ENCODE data around the gene GAS2L2.

Gene GAS2L2

DNA sequence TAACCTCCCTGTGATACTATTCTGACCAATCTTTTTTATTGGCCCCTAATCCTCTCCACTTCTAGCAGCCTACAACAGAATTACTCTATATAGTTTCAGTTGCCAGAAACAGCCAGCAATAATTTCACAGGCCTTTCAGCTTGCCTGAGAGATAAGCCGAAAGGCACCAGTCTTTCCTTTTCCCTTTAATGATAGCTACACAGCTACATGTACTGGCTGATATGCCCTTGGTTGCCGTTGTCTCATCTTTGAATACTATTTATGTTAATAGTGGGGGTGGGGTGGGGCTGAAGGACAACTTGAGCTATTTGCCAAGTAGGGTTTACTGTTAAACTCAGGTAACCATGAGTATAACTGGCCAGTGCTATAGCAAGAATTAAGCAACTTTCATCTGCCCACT is 57.4 kb downstream of the GAS2L2 start:
- Mint-ChIP-seq H3K27ac (no peak overlapping the region), H3K27me3 (ENCODE audit: low read depth) (no peaks in the 10 kb centered on the region), H3K9me3 (no peaks in the 10 kb centered on the region), H3K36me3 (ENCODE audit: low read depth) (peaks cover 23% of the 10 kb centered on the region), H3K4me3 (no peak overlapping the region), H3K4me1 (ENCODE audit: low read depth) (peaks cover 2% of the 10 kb centered on the region)
- no peak for DNase-seq (ENCODE audit: low spot score)

DNA sequence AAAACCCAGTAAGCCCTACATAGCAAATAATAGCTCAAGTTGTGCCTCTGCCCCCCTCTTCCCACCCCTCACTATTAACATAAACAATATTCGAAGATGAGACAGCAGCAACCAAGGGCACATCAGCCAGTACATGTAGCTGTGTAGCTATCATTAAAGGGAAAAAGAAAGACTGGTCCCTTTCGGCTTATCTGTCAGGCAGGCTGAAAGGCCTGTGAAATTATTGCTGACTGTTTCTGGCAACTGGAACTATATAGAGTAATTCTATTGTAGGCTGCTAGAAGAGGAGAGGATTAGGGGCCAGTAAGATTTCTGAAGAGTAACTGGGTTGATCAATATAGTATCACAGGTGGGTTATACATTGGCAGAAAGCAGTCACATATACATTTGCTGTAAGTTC is 58.1 kb downstream of the GAS2L2 start:
- no peak overlapping the region for H3K27ac Mint-ChIP-seq
- no peaks in the 10 kb centered on the region for H3K27me3 Mint-ChIP-seq (ENCODE audit: low read depth)
- peaks cover 2% of the 10 kb centered on the region for H3K4me1 Mint-ChIP-seq (ENCODE audit: low read depth)
- H3K4me3 Mint-ChIP-seq: no peak overlapping the region
- H3K9me3 Mint-ChIP-seq: no peaks in the 10 kb centered on the region
- no peak for DNase-seq (ENCODE audit: low spot score)
- peaks cover 30% of the 10 kb centered on the region for H3K36me3 Mint-ChIP-seq (ENCODE audit: low read depth)
